Spinal cord (tissue), 4 donors: ENCODE measurements around the gene DNASE2. TPM values are rescaled to one million over a fixed set of nuclear protein-coding genes. Genes with fewer than 3 reads are reported as not detected.
A peak's percentile ranks its signal among the peaks of the same experiment; 100 is the strongest.

ENCODE experiments used
- polyA plus RNA-seq, 2 donors: library from polyadenylated mRNA; unstranded; fragments of 120-200 nt; gene quantifications; one replicate each; pipeline ENCODE4 v1.2.1, GENCODE V29; 2013; ENCODE audit not compliant: insufficient read length in 2 of 2
- small RNA-seq: library from RNA; depleted of rRNA; stranded (forward); fragments of <200 nt; gene quantifications from one replicate; pipeline ENCODE3, GENCODE V24; 2014; ENCODE audit warnings: low replicate concordance
- total RNA-seq, 2 donors: library from RNA; depleted of rRNA in 1 of 2; stranded (reverse); fragments of 120-200 nt in 1 of 2; fragments of >200 nt in 1 of 2; gene quantifications; one replicate each; pipeline versions ENCODE4 v1.2.3 to v1.2.4, GENCODE V29; 2013 to 2014

DNASE2 gene
- total and polyA plus RNA-seq, 4 donors, result 11.7 to 23.6 (median 21.7) TPM

Small RNAs within 50 kb of the gene (small RNA-seq; reads per million reads assigned to genes)
- gene MIR5695 (0.53 reads per million, percentile 58 among the genes with 10 or more reads in this experiment), gene MIR6794 (not detected)

Other genes with a start within 250 kb of the DNASE2 start
- gene MAN2B1, start 214.7 kb downstream of the DNASE2 start, total RNA-seq, result 10 to 100 TPM; 18.9 to 30.6 TPM
- gene MAN2B1, start 214.7 kb downstream of the DNASE2 start, polyA plus RNA-seq, result 10 to 100 TPM; 31.5 to 38.7 TPM
- 10 to 100 TPM in 1 of 2 donors, 1 to 10 TPM in 1; 9.3 to 14.9 TPM for gene WDR83, start 214.6 kb downstream of the DNASE2 start, total RNA-seq
- 10 to 100 TPM; 27.3 to 37.6 TPM for gene WDR83, start 214.6 kb downstream of the DNASE2 start, polyA plus RNA-seq
- 10 to 100 TPM; 52.5 to 97.1 TPM for gene DHPS, start 199.6 kb downstream of the DNASE2 start, total RNA-seq
- gene DHPS, start 199.6 kb downstream of the DNASE2 start, polyA plus RNA-seq, result 100 to 1,000 TPM; 118 to 138 TPM
- not detected for gene GNG14, start 193.5 kb downstream of the DNASE2 start, total RNA-seq
- 1 to 10 TPM in 1 of 2 donors, not detected in 1; 1.6 TPM for gene GNG14, start 193.5 kb downstream of the DNASE2 start, polyA plus RNA-seq
- gene FBXW9, start 184.8 kb downstream of the DNASE2 start, total RNA-seq, result 10 to 100 TPM in 1 of 2 donors, 1 to 10 TPM in 1; 6.2 to 15.8 TPM
- 10 to 100 TPM; 21.1 to 21.7 TPM for gene FBXW9, start 184.8 kb downstream of the DNASE2 start, polyA plus RNA-seq
- gene TNPO2, start 157.5 kb downstream of the DNASE2 start, total RNA-seq, result 10 to 100 TPM; 40.9 to 66.8 TPM
- 100 to 1,000 TPM; 146 to 155 TPM for gene TNPO2, start 157.5 kb downstream of the DNASE2 start, polyA plus RNA-seq
- gene TRIR, start 146.8 kb downstream of the DNASE2 start, total RNA-seq, result 100 to 1,000 TPM in 1 of 2 donors, 10 to 100 TPM in 1; 77.6 to 205 TPM
- gene TRIR, start 146.8 kb downstream of the DNASE2 start, polyA plus RNA-seq, result 100 to 1,000 TPM; 220 to 224 TPM
- gene GET3, start 144.0 kb downstream of the DNASE2 start, total RNA-seq, result 10 to 100 TPM; 50.9 to 84.4 TPM
- gene GET3, start 144.0 kb downstream of the DNASE2 start, polyA plus RNA-seq, result 100 to 1,000 TPM; 119 to 120 TPM
- gene BEST2, start 129.7 kb downstream of the DNASE2 start, total RNA-seq, result not detected
- under 1 TPM in 1 of 2 donors, not detected in 1; 0.24 TPM for gene BEST2, start 129.7 kb downstream of the DNASE2 start, polyA plus RNA-seq
- 10 to 100 TPM; 16.4 to 25.2 TPM for gene HOOK2, start 105.9 kb downstream of the DNASE2 start, total RNA-seq
- gene HOOK2, start 105.9 kb downstream of the DNASE2 start, polyA plus RNA-seq, result 10 to 100 TPM; 40.0 to 65.2 TPM
- gene JUNB, start 90.0 kb downstream of the DNASE2 start, total RNA-seq, result 100 to 1,000 TPM in 1 of 2 donors, 10 to 100 TPM in 1; 90.7 to 119 TPM
- gene JUNB, start 90.0 kb downstream of the DNASE2 start, polyA plus RNA-seq, result 10 to 100 TPM; 23.3 to 52.2 TPM
- 100 to 1,000 TPM; 280 to 444 TPM for gene PRDX2, start 79.6 kb downstream of the DNASE2 start, total RNA-seq
- gene PRDX2, start 79.6 kb downstream of the DNASE2 start, polyA plus RNA-seq, result 100 to 1,000 TPM; 435 to 476 TPM
- 1 to 10 TPM in 1 of 2 donors, not detected in 1; 8.7 TPM for gene THSD8, start 79.4 kb downstream of the DNASE2 start, total RNA-seq
- gene THSD8, start 79.4 kb downstream of the DNASE2 start, polyA plus RNA-seq, result 1 to 10 TPM; 5.9 to 6.5 TPM
- 10 to 100 TPM; 11.3 to 18.0 TPM for gene RNASEH2A, start 74.9 kb downstream of the DNASE2 start, total RNA-seq
- gene RNASEH2A, start 74.9 kb downstream of the DNASE2 start, polyA plus RNA-seq, result 10 to 100 TPM; 28.0 to 32.0 TPM
- 1 to 10 TPM; 1.1 to 1.8 TPM for gene RTBDN, start 46.9 kb downstream of the DNASE2 start, total RNA-seq
- 1 to 10 TPM; 5.8 to 6.8 TPM for gene RTBDN, start 46.9 kb downstream of the DNASE2 start, polyA plus RNA-seq
- 10 to 100 TPM; 12.2 to 39.1 TPM for gene MAST1, start 42.9 kb downstream of the DNASE2 start, total RNA-seq
- gene MAST1, start 42.9 kb downstream of the DNASE2 start, polyA plus RNA-seq, result 100 to 1,000 TPM in 1 of 2 donors, 10 to 100 TPM in 1; 87.0 to 112 TPM
- gene KLF1, start 5.8 kb upstream of the DNASE2 start, total RNA-seq, result 1 to 10 TPM; 2.1 to 3.2 TPM
- gene KLF1, start 5.8 kb upstream of the DNASE2 start, polyA plus RNA-seq, result under 1 TPM; 0.42 to 0.57 TPM
- gene GCDH, start 9.7 kb upstream of the DNASE2 start, total RNA-seq, result 10 to 100 TPM; 22.9 to 30.1 TPM
- gene GCDH, start 9.7 kb upstream of the DNASE2 start, polyA plus RNA-seq, result 10 to 100 TPM; 36.1 to 45.1 TPM
- under 1 TPM in 1 of 2 donors, not detected in 1; 0.88 TPM for gene SYCE2, start 37.8 kb upstream of the DNASE2 start, total RNA-seq
- gene SYCE2, start 37.8 kb upstream of the DNASE2 start, polyA plus RNA-seq, result 1 to 10 TPM; 5.3 to 6.0 TPM
- 10 to 100 TPM; 41.3 to 54.1 TPM for gene FARSA, start 52.3 kb upstream of the DNASE2 start, total RNA-seq
- 10 to 100 TPM; 74.0 to 80.6 TPM for gene FARSA, start 52.3 kb upstream of the DNASE2 start, polyA plus RNA-seq
- gene CALR, start 57.2 kb upstream of the DNASE2 start, total RNA-seq, result 100 to 1,000 TPM; 452 to 872 TPM
- gene CALR, start 57.2 kb upstream of the DNASE2 start, polyA plus RNA-seq, result 100 to 1,000 TPM; 521 to 592 TPM
- gene RAD23A, start 64.4 kb upstream of the DNASE2 start, total RNA-seq, result 10 to 100 TPM; 37.6 to 85.9 TPM
- 100 to 1,000 TPM; 101 to 109 TPM for gene RAD23A, start 64.4 kb upstream of the DNASE2 start, polyA plus RNA-seq
- gene GADD45GIP1, start 75.8 kb upstream of the DNASE2 start, total RNA-seq, result 10 to 100 TPM in 1 of 2 donors, 1 to 10 TPM in 1; 9.7 to 24.2 TPM
- gene GADD45GIP1, start 75.8 kb upstream of the DNASE2 start, polyA plus RNA-seq, result 10 to 100 TPM; 50.3 to 55.6 TPM
- under 1 TPM in 1 of 2 donors, not detected in 1; 0.28 TPM for gene DAND5, start 88.1 kb upstream of the DNASE2 start, total RNA-seq
- under 1 TPM; 0.44 to 0.49 TPM for gene DAND5, start 88.1 kb upstream of the DNASE2 start, polyA plus RNA-seq
- 10 to 100 TPM; 53.3 to 61.8 TPM for gene NFIX, start 114.0 kb upstream of the DNASE2 start, total RNA-seq
- gene NFIX, start 114.0 kb upstream of the DNASE2 start, polyA plus RNA-seq, result 100 to 1,000 TPM; 175 to 198 TPM
- 10 to 100 TPM in 1 of 2 donors, 1 to 10 TPM in 1; 8.8 to 11.0 TPM for gene LYL1, start 221.4 kb upstream of the DNASE2 start, total RNA-seq
- 1 to 10 TPM; 7.7 TPM for gene LYL1, start 221.4 kb upstream of the DNASE2 start, polyA plus RNA-seq
- gene TRMT1, start 235.3 kb upstream of the DNASE2 start, total RNA-seq, result 10 to 100 TPM; 11.8 to 26.2 TPM
- gene TRMT1, start 235.3 kb upstream of the DNASE2 start, polyA plus RNA-seq, result 10 to 100 TPM; 38.7 to 47.5 TPM
- 10 to 100 TPM; 13.3 to 23.3 TPM for gene NACC1, start 236.8 kb upstream of the DNASE2 start, total RNA-seq
- gene NACC1, start 236.8 kb upstream of the DNASE2 start, polyA plus RNA-seq, result 10 to 100 TPM; 44.7 to 45.7 TPM